Measurements from ENCODE around the gene ICA1L. TPM values are rescaled to one million over a fixed set of nuclear protein-coding genes. Genes with fewer than 3 reads are reported as not detected.

ICA1L gene
- total RNA-seq, 1 donor from 2014 or later: 10.2 TPM

DNA sequence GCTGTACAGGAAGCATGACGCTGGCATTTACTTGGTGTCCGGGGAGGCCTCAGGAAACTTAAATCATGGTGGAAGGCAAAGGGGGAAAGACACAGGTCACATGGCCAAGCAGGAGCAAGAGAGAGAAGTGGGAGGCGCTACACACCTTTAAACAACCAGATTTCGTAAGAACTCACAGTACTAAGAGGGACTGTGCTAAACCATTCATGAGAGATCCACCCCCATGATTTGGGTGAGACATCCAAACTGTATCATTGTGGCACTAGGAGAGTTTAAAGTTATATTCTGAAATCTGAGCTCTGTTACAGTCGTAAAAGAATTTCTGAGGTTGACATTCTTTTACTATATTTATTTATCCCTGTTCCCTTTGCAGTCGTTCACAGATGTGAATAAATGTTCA is 116.6 kb downstream of the ICA1L start:
- Mint-ChIP-seq H3K36me3 (ENCODE audit: low read depth) (peaks cover 64% of the 10 kb centered on the region), H3K27ac (peak overlapping the region; percentile 20), H3K9me3 (no peaks in the 10 kb centered on the region), H3K27me3 (no peaks in the 10 kb centered on the region), H3K4me1 (peaks cover 31% of the 10 kb centered on the region), H3K4me3 (no peak overlapping the region)
- POLR2A ChIA-PET: no interaction called here
- TF ChIP-seq, protein P1, sequence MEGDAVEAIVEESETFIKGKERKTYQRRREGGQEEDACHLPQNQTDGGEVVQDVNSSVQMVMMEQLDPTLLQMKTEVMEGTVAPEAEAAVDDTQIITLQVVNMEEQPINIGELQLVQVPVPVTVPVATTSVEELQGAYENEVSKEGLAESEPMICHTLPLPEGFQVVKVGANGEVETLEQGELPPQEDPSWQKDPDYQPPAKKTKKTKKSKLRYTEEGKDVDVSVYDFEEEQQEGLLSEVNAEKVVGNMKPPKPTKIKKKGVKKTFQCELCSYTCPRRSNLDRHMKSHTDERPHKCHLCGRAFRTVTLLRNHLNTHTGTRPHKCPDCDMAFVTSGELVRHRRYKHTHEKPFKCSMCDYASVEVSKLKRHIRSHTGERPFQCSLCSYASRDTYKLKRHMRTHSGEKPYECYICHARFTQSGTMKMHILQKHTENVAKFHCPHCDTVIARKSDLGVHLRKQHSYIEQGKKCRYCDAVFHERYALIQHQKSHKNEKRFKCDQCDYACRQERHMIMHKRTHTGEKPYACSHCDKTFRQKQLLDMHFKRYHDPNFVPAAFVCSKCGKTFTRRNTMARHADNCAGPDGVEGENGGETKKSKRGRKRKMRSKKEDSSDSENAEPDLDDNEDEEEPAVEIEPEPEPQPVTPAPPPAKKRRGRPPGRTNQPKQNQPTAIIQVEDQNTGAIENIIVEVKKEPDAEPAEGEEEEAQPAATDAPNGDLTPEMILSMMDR (IDR thresholded peaks at IDR 0.05): no peak
- DNase-seq (no peak), ATAC-seq (ENCODE audit: low read depth) (no peak)
- intact Hi-C loops (cut with micrococcal nuclease): loop anchor here (5.0 to 10.0 kb wide), 2 partner anchors 157 to 380 kb away; partner anchors contain the start of genes BMPR2, CARF and WDR12
- CTCF ChIA-PET: no interaction called here

DNA sequence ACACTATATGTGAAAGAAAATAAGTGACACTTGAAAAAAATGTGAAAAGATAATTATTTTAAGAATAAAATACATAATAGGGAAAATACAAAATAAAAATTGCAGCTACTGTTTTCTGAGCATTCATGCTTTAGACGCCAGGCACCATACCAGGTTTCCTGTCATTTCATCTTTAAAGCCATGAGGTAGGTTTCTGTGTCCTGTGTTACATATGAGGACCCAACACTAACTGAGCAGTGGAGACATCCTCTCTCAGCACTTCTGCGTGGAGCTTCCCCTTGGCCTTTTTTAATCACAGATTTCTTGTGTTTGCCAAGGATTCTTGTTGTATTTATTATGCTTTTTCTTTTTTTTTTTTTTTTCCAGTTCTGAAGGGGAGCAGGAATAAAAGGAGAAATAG is 119.5 kb downstream of the ICA1L start:
- TF ChIP-seq, protein P1 (IDR thresholded peaks at IDR 0.05): no peak
- intact Hi-C loops (cut with micrococcal nuclease): loop anchor here (5.0 to 10.0 kb wide), 2 partner anchors 160 to 377 kb away; partner anchors contain the start of genes BMPR2, CARF and WDR12
- H3K9me3 Mint-ChIP-seq: peaks cover 2% of the 10 kb centered on the region
- no peaks in the 10 kb centered on the region for H3K27me3 Mint-ChIP-seq
- POLR2A ChIA-PET: interaction anchor here (0.5 to 3.2 kb wide), 9 partner anchors 12 to 1012 kb away, joined by 3 to 56 read pairs (median 5); partner anchors contain the start of gene FAM117B
- H3K4me1 Mint-ChIP-seq: peaks cover 49% of the 10 kb centered on the region
- no peak for ATAC-seq (ENCODE audit: low read depth)
- peaks cover 40% of the 10 kb centered on the region for H3K36me3 Mint-ChIP-seq (ENCODE audit: low read depth)
- peak overlapping the region; percentile 61 for H3K27ac Mint-ChIP-seq
- H3K4me3 Mint-ChIP-seq: no peak overlapping the region
- CTCF ChIA-PET: interaction anchor here (1.4 kb wide), 1 partner anchor 163 kb away, joined by 4 read pairs; no protein-coding TSS in a partner anchor
- DNase-seq: no peak

DNA sequence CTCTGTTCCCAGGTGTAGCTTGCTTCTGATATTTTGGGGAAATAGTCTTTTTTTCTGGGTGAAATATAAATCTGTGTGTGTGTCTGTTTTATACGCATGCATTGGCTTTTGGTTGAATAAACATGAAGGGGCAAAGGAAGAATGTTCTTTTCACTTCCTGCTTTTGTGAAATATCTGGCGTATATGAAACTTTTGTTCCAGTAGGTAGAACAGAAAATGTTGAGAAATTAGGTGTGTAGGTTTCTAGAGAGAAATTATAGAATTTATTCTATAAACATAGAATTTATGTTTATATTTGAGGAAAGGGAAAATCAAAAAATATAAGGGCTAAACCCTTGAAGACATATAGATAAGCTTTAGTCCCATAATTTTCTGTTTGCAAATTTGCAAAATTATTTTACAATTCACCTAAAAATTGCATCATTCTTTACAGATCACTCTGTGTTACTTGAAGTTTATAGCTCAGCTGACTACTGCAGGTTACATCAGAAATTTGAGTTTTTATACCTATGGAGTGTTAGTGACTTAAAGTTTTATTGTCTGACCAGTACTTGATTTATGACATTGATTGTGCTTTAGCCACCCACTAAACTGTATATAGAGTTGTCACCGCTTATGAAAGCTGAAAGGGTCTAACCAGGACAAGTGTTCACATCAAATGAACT is 120.7 kb downstream of the ICA1L start:
- CTCF ChIA-PET: interaction anchor here (1.1 to 1.4 kb wide), 2 partner anchors 48 to 162 kb away, joined by 3 to 4 read pairs; no protein-coding TSS in a partner anchor

DNA sequence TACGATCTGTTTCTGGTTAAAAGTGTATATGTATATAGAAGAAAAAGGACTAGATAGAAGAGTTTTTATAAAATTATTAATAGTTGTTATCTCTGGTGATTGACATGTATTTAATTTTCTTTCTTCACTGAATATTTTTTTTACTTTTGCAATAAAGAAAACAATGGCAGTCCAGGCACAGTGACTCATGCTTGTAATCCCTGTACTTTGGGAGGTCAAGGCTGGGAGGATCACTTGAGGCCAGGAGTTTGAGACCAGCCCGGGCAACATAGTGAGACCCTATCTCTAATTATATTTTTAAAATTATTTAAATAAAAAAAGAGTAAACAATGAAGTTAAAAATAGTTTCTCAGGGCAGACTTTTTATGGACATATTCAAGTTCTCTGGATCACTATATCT is 122.1 kb downstream of the ICA1L start:
- ATAC-seq (ENCODE audit: low read depth) (no peak), DNase-seq (no peak)
- Mint-ChIP-seq H3K9me3 (peaks cover 13% of the 10 kb centered on the region), H3K27me3 (no peaks in the 10 kb centered on the region), H3K36me3 (ENCODE audit: low read depth) (peaks cover 37% of the 10 kb centered on the region), H3K4me3 (no peak overlapping the region), H3K27ac (peak overlapping the region; percentile 92), H3K4me1 (peaks cover 58% of the 10 kb centered on the region)
- TF ChIP-seq, protein P1 (IDR thresholded peaks at IDR 0.05): no peak
- ChIA-PET POLR2A (interaction anchor here (0.9 to 3.2 kb wide), 3 partner anchors 83 to 141 kb away, joined by 3 to 56 read pairs (median 4); partner anchors contain the start of gene FAM117B), CTCF (no interaction called here)
- intact Hi-C loops (cut with micrococcal nuclease): no loop called here

More for the DNA sequence above, 120.7 kb downstream of the ICA1L start:
- intact Hi-C loops (cut with micrococcal nuclease): loop anchor here (1.0 to 10.0 kb wide), 7 partner anchors 11 to 376 kb away; partner anchors contain the start of genes BMPR2, CARF, FAM117B and ICA1L
- H3K9me3 Mint-ChIP-seq: peaks cover 6% of the 10 kb centered on the region
- TF ChIP-seq, protein P1 (IDR thresholded peaks at IDR 0.05): no peak
- peaks cover 51% of the 10 kb centered on the region for H3K4me1 Mint-ChIP-seq
- H3K36me3 Mint-ChIP-seq (ENCODE audit: low read depth): peaks cover 39% of the 10 kb centered on the region
- ATAC-seq (ENCODE audit: low read depth) (peak; percentile 85), DNase-seq (no peak)
- no peaks in the 10 kb centered on the region for H3K27me3 Mint-ChIP-seq
- POLR2A ChIA-PET: interaction anchor here (0.6 to 3.2 kb wide), 11 partner anchors 8 to 179 kb away, joined by 3 to 56 read pairs (median 3); partner anchors contain the start of genes CARF and FAM117B
- peak overlapping the region; percentile 54 for H3K4me3 Mint-ChIP-seq
- peak overlapping the region; percentile 92 for H3K27ac Mint-ChIP-seq

DNA sequence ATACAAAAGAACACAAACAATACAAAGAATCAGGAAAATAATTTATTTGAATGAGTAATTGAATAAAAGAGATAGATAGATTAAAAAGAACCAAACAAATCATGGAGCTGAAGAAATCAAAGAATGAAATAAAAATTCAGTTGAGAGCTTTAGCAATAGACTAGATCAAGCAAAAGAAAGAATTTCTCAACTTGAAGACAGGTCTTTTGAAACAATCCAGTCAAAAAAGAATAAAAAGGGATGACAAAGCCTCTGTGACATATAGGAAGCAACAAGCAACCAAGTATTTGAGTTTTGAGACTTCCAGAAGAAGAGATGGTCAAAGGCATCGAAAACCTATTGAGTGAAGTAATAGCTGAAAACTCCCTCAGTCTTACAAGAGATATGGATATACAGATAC is 128.0 kb downstream of the ICA1L start:
- Mint-ChIP-seq H3K9me3 (peaks cover 28% of the 10 kb centered on the region), H3K4me3 (no peak overlapping the region), H3K36me3 (ENCODE audit: low read depth) (peaks cover 59% of the 10 kb centered on the region), H3K27ac (no peak overlapping the region), H3K27me3 (no peaks in the 10 kb centered on the region), H3K4me1 (peaks cover 19% of the 10 kb centered on the region)
- DNase-seq (no peak), ATAC-seq (ENCODE audit: low read depth) (no peak)
- intact Hi-C loops (cut with micrococcal nuclease): no loop called here
- TF ChIP-seq, protein P1 (IDR thresholded peaks at IDR 0.05): no peak
- ChIA-PET POLR2A (interaction anchor here (0.6 to 1.0 kb wide), 3 partner anchors 9 to 109 kb away, joined by 3 to 4 read pairs (median 3); partner anchors contain the start of gene FAM117B), CTCF (no interaction called here)
